Liver (tissue), 9 donors: ENCODE measurements around the gene AP1M2. TPM values are rescaled to one million over a fixed set of nuclear protein-coding genes. Genes with fewer than 3 reads are reported as not detected.
"Not testable (repeated sequence)": the region's sequence is repeated elsewhere in the genome, so short reads cannot be mapped to it uniquely, and the experiment has no call there.

ENCODE experiments used
- DNase-seq: peaks from one replicate; pipeline ENCODE4 v3.0.0-alpha.2; 2017; ENCODE audit warnings: low spot score
- H3K27ac ChIP-seq, 2 donors: one replicate each; pipeline ENCODE4 v1.7.0; 2013; ENCODE audit warnings: inconsistent platforms in 2 of 2, low read length in 2 of 2, control low read depth in 1 of 2, low read depth in 1 of 2, mild to moderate bottlenecking in 1 of 2
- H3K27me3 ChIP-seq, 4 donors: one replicate each; pipeline versions ENCODE4 v1.6.1 to v1.7.0; 2013; ENCODE audit warnings: low read length in 3 of 4, inconsistent platforms in 1 of 4, mild to moderate bottlenecking in 1 of 4, moderate library complexity in 1 of 4; ENCODE audit not compliant: control insufficient read depth in 4 of 4, insufficient read depth in 4 of 4
- H3K36me3 ChIP-seq, 4 donors: one replicate each; pipeline versions ENCODE4 v1.6.1 to v1.7.0; 2013; ENCODE audit warnings: low read length in 3 of 4, mild to moderate bottlenecking in 3 of 4, low read depth in 1 of 4, moderate library complexity in 1 of 4; ENCODE audit not compliant: control insufficient read depth in 4 of 4, insufficient read depth in 3 of 4
- H3K4me1 ChIP-seq, 4 donors: one replicate each; pipeline versions ENCODE4 v1.6.1 to v1.7.0; 2013; ENCODE audit warnings: low read length in 3 of 4, mild to moderate bottlenecking in 3 of 4, moderate library complexity in 1 of 4; ENCODE audit not compliant: control insufficient read depth in 4 of 4, insufficient read depth in 4 of 4
- H3K4me3 ChIP-seq, 3 donors: one replicate each; pipeline versions ENCODE4 v1.6.1 to v1.7.0; 2013; ENCODE audit warnings: low read length in 3 of 3, control low read depth in 1 of 3, low read depth in 1 of 3, mild to moderate bottlenecking in 1 of 3
- H3K9ac ChIP-seq, 2 donors: one replicate each; pipeline ENCODE4 v1.7.0; 2013; ENCODE audit warnings: low read length in 2 of 2, mild to moderate bottlenecking in 2 of 2, moderate library complexity in 2 of 2, control low read depth in 1 of 2, low read depth in 1 of 2
- H3K9me3 ChIP-seq, 4 donors: one replicate each; pipeline versions ENCODE4 v1.6.1 to v1.7.0; 2013; ENCODE audit warnings: low read length in 3 of 4; ENCODE audit not compliant: control insufficient read depth in 4 of 4
- EGR1 ChIP-seq, 2 donors: IDR thresholded peaks; 2 replicates each; pipeline ENCODE4 v1.6.1; 2016 to 2018; ENCODE audit warnings: antibody characterized with exemption in 2 of 2, low read depth in 2 of 2
- FOXA1 ChIP-seq: IDR thresholded peaks from 2 replicates; pipeline ENCODE4 v1.6.1; 2016; ENCODE audit warnings: antibody characterized with exemption
- FOXA2 ChIP-seq: IDR thresholded peaks from 2 replicates; pipeline ENCODE4 v1.6.1; 2016; ENCODE audit warnings: antibody characterized with exemption
- GABPA ChIP-seq, 2 donors: IDR thresholded peaks in 1 of 2; conservative IDR thresholded peaks in 1 of 2; 2 replicates each; pipeline ENCODE4 v1.6.1; 2016; ENCODE audit warnings: antibody characterized with exemption in 2 of 2, mild to moderate bottlenecking in 1 of 2, moderate library complexity in 1 of 2
- HNF4A ChIP-seq, 2 donors: conservative IDR thresholded peaks; 2 replicates each; pipeline ENCODE4 v1.6.1; 2016; ENCODE audit warnings: antibody characterized with exemption in 2 of 2, mild to moderate bottlenecking in 2 of 2
- HNF4G ChIP-seq: IDR thresholded peaks from 2 replicates; pipeline ENCODE4 v1.6.1; 2016; ENCODE audit warnings: antibody characterized with exemption
- JUND ChIP-seq, 2 donors: IDR thresholded peaks; 2 replicates each; pipeline ENCODE4 v1.6.1; 2016; ENCODE audit warnings: antibody characterized with exemption in 2 of 2
- NR2F2 ChIP-seq: IDR thresholded peaks from 2 replicates; pipeline ENCODE4 v1.6.1; 2016; ENCODE audit warnings: antibody characterized with exemption
- RAD21 ChIP-seq, 2 donors: IDR thresholded peaks; 2 replicates each; pipeline ENCODE4 v1.6.1; 2016; ENCODE audit warnings: antibody characterized with exemption in 2 of 2, mild to moderate bottlenecking in 2 of 2
- RXRA ChIP-seq, 2 donors: IDR thresholded peaks; 2 replicates each; pipeline ENCODE4 v1.6.1; 2017 to 2018; ENCODE audit warnings: antibody characterized with exemption in 2 of 2, mild to moderate bottlenecking in 1 of 2
- SP1 ChIP-seq: IDR thresholded peaks from 2 replicates; pipeline ENCODE4 v1.6.1; 2018; ENCODE audit warnings: antibody characterized with exemption, mild to moderate bottlenecking
- TAF1 ChIP-seq: conservative IDR thresholded peaks from 2 replicates; pipeline ENCODE4 v1.6.1; 2016; ENCODE audit warnings: antibody characterized with exemption, mild to moderate bottlenecking
- YY1 ChIP-seq: IDR thresholded peaks from 2 replicates; pipeline ENCODE4 v1.6.1; 2016; ENCODE audit warnings: antibody characterized with exemption, mild to moderate bottlenecking
- WGBS: extraction: QIAGEN DNeasy Blood & Tissue Kit; methylation state at CpG from one replicate; pipeline ENCODE4 v1.1.7; 2013; 5-methylcytosine and 5-hydroxymethylcytosine counted together
- polyA plus RNA-seq, 2 donors: library from polyadenylated mRNA; stranded (reverse) in 1 of 2; unstranded in 1 of 2; fragments of 200-250 nt in 1 of 2; fragments of >200 nt in 1 of 2; fragmentation: Nextera tagmentation in 1 of 2; extraction: Ambion mirVana in 1 of 2; gene quantifications; one replicate each; pipeline versions ENCODE4 v1.2.1 to v1.2.3, GENCODE V29; 2013 to 2015
- total RNA-seq, 2 donors: library from RNA; depleted of rRNA; stranded (reverse); fragments of >200 nt; gene quantifications; one replicate each; pipeline ENCODE4 v1.2.3, GENCODE V29; 2014
- TF ChIP-seq, protein P1 (sequence below): fragments of 150-350 bp; IDR thresholded peaks from 2 replicates; pipeline ENCODE4 v1.5.1; 2017; ENCODE audit warnings: improper control_type of control experiment, low read depth, low read length; ENCODE audit not compliant: missing input control
- TF ChIP-seq, protein P2 (sequence below): IDR thresholded peaks from 2 replicates; pipeline ENCODE4 v1.6.1; 2016; ENCODE audit warnings: antibody characterized with exemption
- TF ChIP-seq, protein P3 (sequence below): IDR thresholded peaks from 2 replicates; pipeline ENCODE4 v1.6.1; 2016; ENCODE audit warnings: antibody characterized with exemption
- TF ChIP-seq, protein P4 (sequence below): IDR thresholded peaks from 2 replicates; pipeline ENCODE4 v1.6.1; 2016; ENCODE audit warnings: antibody characterized with exemption
- TF ChIP-seq, protein P5 (sequence below): IDR thresholded peaks from 2 replicates; pipeline ENCODE4 v1.6.1; 2016; ENCODE audit warnings: antibody characterized with exemption, mild to moderate bottlenecking
- donor health status: healthy.
- donor health status: healthy.
- donor health status: healthy.
- donor health status: healthy.
- donor health status: healthy.

Gene AP1M2
- total and polyA plus RNA-seq, 4 donors = 0.42 to 1.3 (median 0.70) TPM

GRCh38 chr19:10543059-10543419, 44.1 kb downstream of the AP1M2 start (continued):
- TF ChIP-seq, protein P1, sequence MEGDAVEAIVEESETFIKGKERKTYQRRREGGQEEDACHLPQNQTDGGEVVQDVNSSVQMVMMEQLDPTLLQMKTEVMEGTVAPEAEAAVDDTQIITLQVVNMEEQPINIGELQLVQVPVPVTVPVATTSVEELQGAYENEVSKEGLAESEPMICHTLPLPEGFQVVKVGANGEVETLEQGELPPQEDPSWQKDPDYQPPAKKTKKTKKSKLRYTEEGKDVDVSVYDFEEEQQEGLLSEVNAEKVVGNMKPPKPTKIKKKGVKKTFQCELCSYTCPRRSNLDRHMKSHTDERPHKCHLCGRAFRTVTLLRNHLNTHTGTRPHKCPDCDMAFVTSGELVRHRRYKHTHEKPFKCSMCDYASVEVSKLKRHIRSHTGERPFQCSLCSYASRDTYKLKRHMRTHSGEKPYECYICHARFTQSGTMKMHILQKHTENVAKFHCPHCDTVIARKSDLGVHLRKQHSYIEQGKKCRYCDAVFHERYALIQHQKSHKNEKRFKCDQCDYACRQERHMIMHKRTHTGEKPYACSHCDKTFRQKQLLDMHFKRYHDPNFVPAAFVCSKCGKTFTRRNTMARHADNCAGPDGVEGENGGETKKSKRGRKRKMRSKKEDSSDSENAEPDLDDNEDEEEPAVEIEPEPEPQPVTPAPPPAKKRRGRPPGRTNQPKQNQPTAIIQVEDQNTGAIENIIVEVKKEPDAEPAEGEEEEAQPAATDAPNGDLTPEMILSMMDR = no peak
- TF ChIP-seq EGR1 (IDR thresholded peaks at IDR 0.05; ENCODE audit: low read depth in 2 of 2) (no peak), YY1 (no peak), JUND (IDR thresholded peaks at IDR 0.05) (no peak)

DNA sequence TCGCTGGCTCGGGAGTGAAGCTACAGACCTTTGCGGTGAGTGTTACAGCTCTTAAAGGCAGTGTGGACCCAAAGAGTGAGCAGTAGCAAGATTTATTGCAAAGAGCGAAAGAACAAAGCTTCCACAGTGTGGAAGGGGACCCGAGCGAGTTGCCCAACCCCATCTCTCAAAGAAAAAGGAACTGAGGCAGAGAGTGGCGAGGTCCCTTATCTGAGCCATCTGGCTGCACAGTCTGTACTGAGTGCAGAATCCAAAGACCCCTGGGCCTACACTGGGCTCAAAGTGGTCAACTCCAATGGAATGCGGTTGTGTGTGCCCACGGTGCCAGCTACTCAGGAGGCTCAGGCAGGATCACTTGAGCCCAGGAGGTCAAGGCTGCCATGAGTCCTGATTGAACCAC, 48.1 kb downstream of the AP1M2 start:
- H3K27me3 ChIP-seq, DNase-seq, H3K9me3 ChIP-seq, H3K27ac ChIP-seq, H3K4me3 ChIP-seq, H3K9ac ChIP-seq, H3K4me1 ChIP-seq, H3K36me3 ChIP-seq: not testable (repeated sequence)
- WGBS = 68% methylated on average over 9 of the region's 9 CpGs

DNA sequence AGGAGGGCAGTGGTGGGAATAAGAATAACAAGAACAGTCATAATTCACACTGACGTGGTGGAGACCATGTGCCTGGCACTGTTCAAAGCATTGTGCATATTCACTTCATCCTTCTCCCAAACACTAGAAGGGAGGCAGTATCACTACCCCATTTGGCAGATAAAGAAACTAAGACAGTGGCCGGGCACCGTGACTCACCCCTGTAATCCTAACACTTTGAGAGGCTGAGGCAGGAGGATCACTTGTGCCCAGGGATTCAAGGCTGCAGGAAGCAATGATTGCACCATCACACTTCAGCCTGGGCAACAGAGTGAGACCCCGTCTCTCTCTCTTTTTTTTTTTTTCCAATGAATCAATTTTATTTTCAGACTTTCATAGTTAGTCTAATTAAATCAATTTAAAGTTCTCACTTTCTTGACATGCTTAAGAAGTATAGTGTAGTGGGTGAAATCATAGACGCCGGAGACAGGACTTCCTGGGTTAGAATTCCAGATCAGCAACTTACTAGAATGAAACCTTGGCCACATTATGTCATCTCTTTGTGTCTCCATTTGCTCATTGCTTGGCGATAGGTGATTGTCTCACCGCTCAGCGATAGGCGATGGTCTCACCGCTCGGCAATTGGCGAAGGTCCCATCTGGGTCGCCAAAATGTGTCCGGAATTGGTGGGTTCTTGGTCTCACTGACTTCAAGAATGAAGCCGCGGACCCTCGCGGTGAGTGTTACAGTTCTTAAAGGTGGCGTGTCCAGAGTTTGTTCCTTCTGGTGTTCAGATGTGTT, 48.7 kb downstream of the AP1M2 start:
- no peak overlapping the region for H3K27ac ChIP-seq
- TF ChIP-seq, protein P2, sequence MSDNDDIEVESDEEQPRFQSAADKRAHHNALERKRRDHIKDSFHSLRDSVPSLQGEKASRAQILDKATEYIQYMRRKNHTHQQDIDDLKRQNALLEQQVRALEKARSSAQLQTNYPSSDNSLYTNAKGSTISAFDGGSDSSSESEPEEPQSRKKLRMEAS = no peak
- TF ChIP-seq, protein P3, sequence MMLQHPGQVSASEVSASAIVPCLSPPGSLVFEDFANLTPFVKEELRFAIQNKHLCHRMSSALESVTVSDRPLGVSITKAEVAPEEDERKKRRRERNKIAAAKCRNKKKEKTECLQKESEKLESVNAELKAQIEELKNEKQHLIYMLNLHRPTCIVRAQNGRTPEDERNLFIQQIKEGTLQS = no peak
- TF ChIP-seq JUND (IDR thresholded peaks at IDR 0.05) (no peak), GABPA (IDR thresholded peaks at IDR 0.05 in 1 of 2, conservative IDR thresholded peaks at IDR 0.05 in 1 of 2) (no peak), FOXA2 (no peak), RAD21 (IDR thresholded peaks at IDR 0.05) (no peak), RXRA (IDR thresholded peaks at IDR 0.05) (no peak), SP1 (no peak), HNF4A (conservative IDR thresholded peaks at IDR 0.05) (no peak), YY1 (no peak), HNF4G (no peak), NR2F2 (no peak), TAF1 (no peak), FOXA1 (no peak), EGR1 (IDR thresholded peaks at IDR 0.05; ENCODE audit: low read depth in 2 of 2) (no peak)
- TF ChIP-seq, protein P4, sequence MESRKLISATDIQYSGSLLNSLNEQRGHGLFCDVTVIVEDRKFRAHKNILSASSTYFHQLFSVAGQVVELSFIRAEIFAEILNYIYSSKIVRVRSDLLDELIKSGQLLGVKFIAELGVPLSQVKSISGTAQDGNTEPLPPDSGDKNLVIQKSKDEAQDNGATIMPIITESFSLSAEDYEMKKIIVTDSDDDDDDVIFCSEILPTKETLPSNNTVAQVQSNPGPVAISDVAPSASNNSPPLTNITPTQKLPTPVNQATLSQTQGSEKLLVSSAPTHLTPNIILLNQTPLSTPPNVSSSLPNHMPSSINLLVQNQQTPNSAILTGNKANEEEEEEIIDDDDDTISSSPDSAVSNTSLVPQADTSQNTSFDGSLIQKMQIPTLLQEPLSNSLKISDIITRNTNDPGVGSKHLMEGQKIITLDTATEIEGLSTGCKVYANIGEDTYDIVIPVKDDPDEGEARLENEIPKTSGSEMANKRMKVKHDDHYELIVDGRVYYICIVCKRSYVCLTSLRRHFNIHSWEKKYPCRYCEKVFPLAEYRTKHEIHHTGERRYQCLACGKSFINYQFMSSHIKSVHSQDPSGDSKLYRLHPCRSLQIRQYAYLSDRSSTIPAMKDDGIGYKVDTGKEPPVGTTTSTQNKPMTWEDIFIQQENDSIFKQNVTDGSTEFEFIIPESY = no peak
- TF ChIP-seq, protein P5, sequence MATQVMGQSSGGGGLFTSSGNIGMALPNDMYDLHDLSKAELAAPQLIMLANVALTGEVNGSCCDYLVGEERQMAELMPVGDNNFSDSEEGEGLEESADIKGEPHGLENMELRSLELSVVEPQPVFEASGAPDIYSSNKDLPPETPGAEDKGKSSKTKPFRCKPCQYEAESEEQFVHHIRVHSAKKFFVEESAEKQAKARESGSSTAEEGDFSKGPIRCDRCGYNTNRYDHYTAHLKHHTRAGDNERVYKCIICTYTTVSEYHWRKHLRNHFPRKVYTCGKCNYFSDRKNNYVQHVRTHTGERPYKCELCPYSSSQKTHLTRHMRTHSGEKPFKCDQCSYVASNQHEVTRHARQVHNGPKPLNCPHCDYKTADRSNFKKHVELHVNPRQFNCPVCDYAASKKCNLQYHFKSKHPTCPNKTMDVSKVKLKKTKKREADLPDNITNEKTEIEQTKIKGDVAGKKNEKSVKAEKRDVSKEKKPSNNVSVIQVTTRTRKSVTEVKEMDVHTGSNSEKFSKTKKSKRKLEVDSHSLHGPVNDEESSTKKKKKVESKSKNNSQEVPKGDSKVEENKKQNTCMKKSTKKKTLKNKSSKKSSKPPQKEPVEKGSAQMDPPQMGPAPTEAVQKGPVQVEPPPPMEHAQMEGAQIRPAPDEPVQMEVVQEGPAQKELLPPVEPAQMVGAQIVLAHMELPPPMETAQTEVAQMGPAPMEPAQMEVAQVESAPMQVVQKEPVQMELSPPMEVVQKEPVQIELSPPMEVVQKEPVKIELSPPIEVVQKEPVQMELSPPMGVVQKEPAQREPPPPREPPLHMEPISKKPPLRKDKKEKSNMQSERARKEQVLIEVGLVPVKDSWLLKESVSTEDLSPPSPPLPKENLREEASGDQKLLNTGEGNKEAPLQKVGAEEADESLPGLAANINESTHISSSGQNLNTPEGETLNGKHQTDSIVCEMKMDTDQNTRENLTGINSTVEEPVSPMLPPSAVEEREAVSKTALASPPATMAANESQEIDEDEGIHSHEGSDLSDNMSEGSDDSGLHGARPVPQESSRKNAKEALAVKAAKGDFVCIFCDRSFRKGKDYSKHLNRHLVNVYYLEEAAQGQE = no peak
- TF ChIP-seq, protein P1 = no peak
- H3K4me3 ChIP-seq = no peak overlapping the region
- WGBS = 70% methylated on average over 20 of the region's 20 CpGs
- DNase-seq = no peak
- no peaks in the 10 kb centered on the region for H3K9me3 ChIP-seq
- H3K36me3 ChIP-seq = no peaks in the 10 kb centered on the region
- no peak overlapping the region for H3K9ac ChIP-seq
- H3K27me3 ChIP-seq = no peaks in the 10 kb centered on the region
- peaks cover 0 to 6% (median 4%) of the 10 kb centered on the region in 4 donors for H3K4me1 ChIP-seq
